Transverse colon (tissue), 4 donors: ENCODE measurements around the gene LMX1A. TPM values are rescaled to one million over a fixed set of nuclear protein-coding genes. Genes with fewer than 3 reads are reported as not detected.

Experiments used
- DNase-seq: peaks from one replicate; pipeline ENCODE4 v3.0.0-alpha.2; 2019
- H3K27ac ChIP-seq, 4 donors: fragments of 200-600 bp; sonication (generic); 2 replicates each; pipeline ENCODE4 v1.5.1; 2016 to 2018; ENCODE audit warnings: inconsistent platforms in 4 of 4
- H3K27me3 ChIP-seq: fragments of 200-600 bp; sonication (generic); 2 replicates; pipeline ENCODE4 v1.5.1; 2017; ENCODE audit warnings: inconsistent platforms
- H3K36me3 ChIP-seq, 4 donors: fragments of 200-600 bp; sonication (generic); 2 replicates each; pipeline ENCODE4 v1.5.1; 2017 to 2019; ENCODE audit warnings: inconsistent platforms in 4 of 4
- H3K4me1 ChIP-seq, 4 donors: fragments of 200-600 bp; sonication (generic); 2 replicates each; pipeline ENCODE4 v1.5.1; 2017 to 2020; ENCODE audit warnings: inconsistent platforms in 4 of 4
- H3K4me3 ChIP-seq, 4 donors: fragments of 200-600 bp; sonication (generic); 1 replicate in 1 of 4; 2 replicates in 3 of 4; pipeline versions ENCODE4 v1.5.1 to v1.6.1; 2017 to 2019; ENCODE audit warnings: inconsistent platforms in 4 of 4
- H3K9me3 ChIP-seq, 2 donors: fragments of 200-600 bp; sonication (generic); 2 replicates each; pipeline ENCODE4 v1.5.1; 2017 to 2019; ENCODE audit warnings: inconsistent platforms in 2 of 2
- EP300 ChIP-seq: sonication (generic); formaldehyde crosslinking; IDR thresholded peaks from one replicate; pipeline ENCODE4 v1.6.1; 2017; ENCODE audit warnings: antibody characterized with exemption, low read depth
- POLR2A ChIP-seq: fragments of 450-650 bp; IDR thresholded peaks from one replicate; pipeline ENCODE4 v1.6.1; 2016; ENCODE audit warnings: antibody characterized with exemption, mild to moderate bottlenecking, moderate library complexity
- POLR2AphosphoS5 ChIP-seq, 3 donors: sonication (generic); formaldehyde crosslinking; IDR thresholded peaks; one replicate each; pipeline ENCODE4 v1.6.1; 2016; ENCODE audit warnings: antibody characterized with exemption in 3 of 3
- WGBS, 2 donors: methylation state at CpG; one replicate each; pipeline ENCODE4 v1.1.5; 2018; ENCODE audit warnings: low coverage in 1 of 2; 5-methylcytosine and 5-hydroxymethylcytosine counted together
- in situ Hi-C, 4 donors: fragments of 200-750 bp; cut with MboI; loops; one replicate each; pipeline versions ENCODE4 v1.15.0 to v1.15.1; 2017; ENCODE audit warnings: low sequenced_read_pairs in 3 of 4, low pct_ligation_motif_present in 1 of 4, low pct_unique_long_range_greater_than_20kb in 1 of 4
- intact Hi-C: fragments of 100-400 bp; cut with DNase I; formaldehyde crosslinking; loops from one replicate; pipeline ENCODE4 v1.15.1; 2023; ENCODE audit warnings: low total_unique reads
- total RNA-seq, 4 donors: library from RNA; depleted of rRNA; stranded (reverse); fragments of >200 nt; gene quantifications; one replicate each; pipeline ENCODE4 v1.1.0, GENCODE V29; 2016
- TF ChIP-seq, protein P1 (sequence below), 5 experiments: fragments of 200-600 bp in 3 of 5; fragments of 450-650 bp in 2 of 5; sonication (generic) in 3 of 5; IDR thresholded peaks; 1 replicate in 2 of 5; 2 replicates in 3 of 5; pipeline ENCODE4 v1.5.1; 2016 to 2017; ENCODE audit warnings: antibody characterized with exemption in 5 of 5, inconsistent platforms in 3 of 5, mild to moderate bottlenecking in 2 of 5, moderate library complexity in 1 of 5

Gene LMX1A
- total RNA-seq, 4 donors from 2014 or later: 0.41 to 0.79 TPM; not detected in 2

GRCh38 chr1:165276314-165276713, 80.2 kb downstream of the LMX1A start:
- TF ChIP-seq EP300 (no peak), POLR2A (no peak), POLR2AphosphoS5 (IDR thresholded peaks at IDR 0.05) (no peak)
- TF ChIP-seq, protein P1, sequence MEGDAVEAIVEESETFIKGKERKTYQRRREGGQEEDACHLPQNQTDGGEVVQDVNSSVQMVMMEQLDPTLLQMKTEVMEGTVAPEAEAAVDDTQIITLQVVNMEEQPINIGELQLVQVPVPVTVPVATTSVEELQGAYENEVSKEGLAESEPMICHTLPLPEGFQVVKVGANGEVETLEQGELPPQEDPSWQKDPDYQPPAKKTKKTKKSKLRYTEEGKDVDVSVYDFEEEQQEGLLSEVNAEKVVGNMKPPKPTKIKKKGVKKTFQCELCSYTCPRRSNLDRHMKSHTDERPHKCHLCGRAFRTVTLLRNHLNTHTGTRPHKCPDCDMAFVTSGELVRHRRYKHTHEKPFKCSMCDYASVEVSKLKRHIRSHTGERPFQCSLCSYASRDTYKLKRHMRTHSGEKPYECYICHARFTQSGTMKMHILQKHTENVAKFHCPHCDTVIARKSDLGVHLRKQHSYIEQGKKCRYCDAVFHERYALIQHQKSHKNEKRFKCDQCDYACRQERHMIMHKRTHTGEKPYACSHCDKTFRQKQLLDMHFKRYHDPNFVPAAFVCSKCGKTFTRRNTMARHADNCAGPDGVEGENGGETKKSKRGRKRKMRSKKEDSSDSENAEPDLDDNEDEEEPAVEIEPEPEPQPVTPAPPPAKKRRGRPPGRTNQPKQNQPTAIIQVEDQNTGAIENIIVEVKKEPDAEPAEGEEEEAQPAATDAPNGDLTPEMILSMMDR (IDR thresholded peaks at IDR 0.05): no peak
- no peak overlapping the region for H3K4me3 ChIP-seq

GRCh38 chr1:165265196-165265838, 91.2 kb downstream of the LMX1A start:
- Histone ChIP-seq H3K36me3 (no peaks in the 10 kb centered on the region), H3K27ac (no peak overlapping the region), H3K4me1 (no peaks in the 10 kb centered on the region), H3K4me3 (no peak overlapping the region), H3K9me3 (no peaks in the 10 kb centered on the region), H3K27me3 (no peaks in the 10 kb centered on the region)
- no peak for DNase-seq
- intact Hi-C loops (no loop called here), in situ Hi-C loops (loop anchor here in 2 of 4 donors (10.0 to 25.0 kb wide), 2 partner anchors 99 to 322 kb away; no protein-coding TSS in a partner anchor)
- 50 to 68% methylated on average over 1 to 3 of the region's 3 CpGs for WGBS, 2 donors
- TF ChIP-seq, protein P1 (IDR thresholded peaks at IDR 0.05): no peak
- TF ChIP-seq POLR2A: no peak
- no peak for TF ChIP-seq EP300

More at GRCh38 chr1:165276314-165276713, 80.2 kb downstream of the LMX1A start:
- intact Hi-C loops: no loop called here
- Histone ChIP-seq H3K27me3 (no peaks in the 10 kb centered on the region), H3K27ac (no peak overlapping the region), H3K9me3 (no peaks in the 10 kb centered on the region), H3K36me3 (no peaks in the 10 kb centered on the region), H3K4me1 (no peaks in the 10 kb centered on the region)
- no peak for DNase-seq
- WGBS, 2 donors: 57 to 61% methylated on average over 1 to 2 of the region's 2 CpGs
- in situ Hi-C loops: no loop called here

DNA sequence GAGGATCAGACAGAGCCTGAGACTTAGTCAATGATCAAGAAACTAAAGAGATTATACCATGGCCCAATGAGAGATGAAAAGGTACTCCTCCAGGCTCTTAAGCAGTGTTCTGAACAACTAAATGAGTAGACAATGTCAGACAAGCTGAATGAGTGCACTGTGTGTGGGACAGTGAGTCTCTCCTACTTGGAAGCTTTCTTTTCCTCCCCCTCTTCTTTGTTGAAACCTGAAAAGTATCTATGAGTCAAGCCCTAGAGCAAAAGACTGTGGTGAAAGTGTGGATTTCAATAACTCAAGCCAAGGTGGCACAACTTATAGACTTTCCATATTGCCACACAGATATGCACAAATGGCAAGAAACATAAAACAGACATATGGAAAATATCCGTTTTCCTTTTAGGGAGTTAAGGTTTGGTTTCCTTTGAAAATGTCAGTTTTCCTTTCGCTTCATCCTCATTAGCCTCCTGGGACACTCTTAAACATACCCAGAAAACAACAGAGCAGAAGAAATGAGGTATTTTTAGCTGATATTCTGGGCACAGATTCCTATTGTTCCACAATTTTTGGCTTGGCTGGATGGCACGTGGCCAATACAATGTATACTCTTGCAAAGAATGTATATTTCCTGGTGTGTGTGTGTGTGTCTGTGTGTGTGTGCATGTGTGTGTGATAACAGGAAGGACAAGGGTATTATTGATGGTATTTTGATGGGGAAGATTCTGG, 96.6 kb downstream of the LMX1A start:
- Histone ChIP-seq H3K36me3 (no peaks in the 10 kb centered on the region), H3K4me3 (no peak overlapping the region), H3K27me3 (no peaks in the 10 kb centered on the region), H3K9me3 (no peaks in the 10 kb centered on the region), H3K4me1 (no peaks in the 10 kb centered on the region), H3K27ac (no peak overlapping the region)
- 55 to 58% methylated on average over 3 of the region's 3 CpGs for WGBS, 2 donors
- TF ChIP-seq EP300: no peak
- TF ChIP-seq, protein P1 (IDR thresholded peaks at IDR 0.05): no peak
- TF ChIP-seq POLR2AphosphoS5 (IDR thresholded peaks at IDR 0.05): no peak
- DNase-seq: no peak
- intact Hi-C loops: no loop called here
- in situ Hi-C loops: loop anchor here in 2 of 4 donors (10.0 to 25.0 kb wide), 2 partner anchors 105 to 327 kb away; no protein-coding TSS in a partner anchor

GRCh38 chr1:165259236-165259635, 97.3 kb downstream of the LMX1A start:
- Histone ChIP-seq H3K27ac (no peak overlapping the region), H3K9me3 (no peaks in the 10 kb centered on the region), H3K36me3 (no peaks in the 10 kb centered on the region), H3K4me3 (no peak overlapping the region), H3K27me3 (no peaks in the 10 kb centered on the region), H3K4me1 (no peaks in the 10 kb centered on the region)
- intact Hi-C loops (no loop called here), in situ Hi-C loops (loop anchor here in 1 of 4 donors (25.0 kb wide), 1 partner anchor 328 kb away; no protein-coding TSS in a partner anchor)
- DNase-seq: no peak
- 46 to 86% methylated on average over 1 to 2 of the region's 2 CpGs for WGBS, 2 donors
- TF ChIP-seq, protein P1 (IDR thresholded peaks at IDR 0.05): no peak
- TF ChIP-seq EP300 (no peak), POLR2A (no peak), POLR2AphosphoS5 (IDR thresholded peaks at IDR 0.05) (no peak)
